Tibial artery (tissue), 4 donors: ENCODE data around the gene CKMT2.

Source experiments
- DNase-seq, 2 donors: peaks; one replicate each; pipeline ENCODE4 v3.0.0-alpha.2; 2019
- H3K27ac ChIP-seq, 2 donors: fragments of 200-600 bp; sonication (generic) in 1 of 2; 1 replicate in 1 of 2; 2 replicates in 1 of 2; pipeline ENCODE4 v1.5.1; 2018 to 2019; ENCODE audit warnings: mild to moderate bottlenecking in 1 of 2
- H3K27me3 ChIP-seq, 2 donors: fragments of 200-600 bp; sonication (generic) in 1 of 2; one replicate each; pipeline versions ENCODE4 v1.5.1 to v1.6.0; 2016 to 2019
- H3K36me3 ChIP-seq, 3 donors: fragments of 200-600 bp; sonication (generic) in 2 of 3; one replicate each; pipeline ENCODE4 v1.5.1; 2016 to 2019; ENCODE audit warnings: mild to moderate bottlenecking in 2 of 3
- H3K4me1 ChIP-seq, 4 donors: fragments of 200-600 bp; sonication (generic) in 2 of 4; 1 replicate in 3 of 4; 2 replicates in 1 of 4; pipeline ENCODE4 v1.5.1; 2016 to 2019
- H3K4me3 ChIP-seq, 2 donors: fragments of 200-600 bp; sonication (generic) in 1 of 2; 1 replicate in 1 of 2; 2 replicates in 1 of 2; pipeline ENCODE4 v1.5.1; 2018 to 2019; ENCODE audit warnings: mild to moderate bottlenecking in 2 of 2
- H3K9me3 ChIP-seq, 3 donors: fragments of 200-600 bp; sonication (generic) in 1 of 3; one replicate each; pipeline ENCODE4 v1.5.1; 2016 to 2019
- intact Hi-C: fragments of 100-400 bp; cut with DNase I; formaldehyde crosslinking; loops from one replicate; pipeline ENCODE4 v1.15.0; 2023; ENCODE audit warnings: low total_unique reads
- TF ChIP-seq, protein P1 (sequence below), 2 experiments: fragments of 200-600 bp in 1 of 2; fragments of 450-650 bp in 1 of 2; IDR thresholded peaks; one replicate each; pipeline ENCODE4 v1.5.1; 2017 to 2019; ENCODE audit warnings: antibody characterized with exemption in 2 of 2, mild to moderate bottlenecking in 1 of 2, moderate library complexity in 1 of 2

CKMT2 gene

DNA sequence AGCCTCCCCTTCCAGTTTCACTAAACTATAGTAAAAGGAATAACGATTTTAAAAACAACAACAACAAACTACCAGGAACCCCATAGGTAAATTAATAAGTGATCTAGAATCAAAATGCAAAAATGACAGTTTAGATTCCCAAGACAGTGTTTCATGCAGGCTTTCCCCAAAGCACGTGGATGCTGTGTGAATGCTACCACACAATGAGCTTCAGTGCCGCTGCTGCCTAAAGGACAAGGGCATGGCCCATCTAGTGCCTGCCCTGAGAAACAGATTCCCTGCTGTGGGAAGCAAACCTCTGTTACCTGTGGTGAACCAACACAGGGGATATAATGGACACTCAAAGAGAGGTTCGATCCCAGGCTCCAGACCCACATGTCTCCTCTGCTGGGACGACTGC, 23.7 kb upstream of the CKMT2 start:
- TF ChIP-seq, protein P1, sequence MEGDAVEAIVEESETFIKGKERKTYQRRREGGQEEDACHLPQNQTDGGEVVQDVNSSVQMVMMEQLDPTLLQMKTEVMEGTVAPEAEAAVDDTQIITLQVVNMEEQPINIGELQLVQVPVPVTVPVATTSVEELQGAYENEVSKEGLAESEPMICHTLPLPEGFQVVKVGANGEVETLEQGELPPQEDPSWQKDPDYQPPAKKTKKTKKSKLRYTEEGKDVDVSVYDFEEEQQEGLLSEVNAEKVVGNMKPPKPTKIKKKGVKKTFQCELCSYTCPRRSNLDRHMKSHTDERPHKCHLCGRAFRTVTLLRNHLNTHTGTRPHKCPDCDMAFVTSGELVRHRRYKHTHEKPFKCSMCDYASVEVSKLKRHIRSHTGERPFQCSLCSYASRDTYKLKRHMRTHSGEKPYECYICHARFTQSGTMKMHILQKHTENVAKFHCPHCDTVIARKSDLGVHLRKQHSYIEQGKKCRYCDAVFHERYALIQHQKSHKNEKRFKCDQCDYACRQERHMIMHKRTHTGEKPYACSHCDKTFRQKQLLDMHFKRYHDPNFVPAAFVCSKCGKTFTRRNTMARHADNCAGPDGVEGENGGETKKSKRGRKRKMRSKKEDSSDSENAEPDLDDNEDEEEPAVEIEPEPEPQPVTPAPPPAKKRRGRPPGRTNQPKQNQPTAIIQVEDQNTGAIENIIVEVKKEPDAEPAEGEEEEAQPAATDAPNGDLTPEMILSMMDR (IDR thresholded peaks at IDR 0.05) = no peak
- no peaks in the 10 kb centered on the region for H3K4me1 ChIP-seq
- H3K4me3 ChIP-seq = no peak overlapping the region
- no peaks in the 10 kb centered on the region for H3K27me3 ChIP-seq
- intact Hi-C loops = no loop called here
- H3K9me3 ChIP-seq = no peaks in the 10 kb centered on the region
- DNase-seq = no peak
- H3K36me3 ChIP-seq = no peaks in the 10 kb centered on the region
- no peak overlapping the region for H3K27ac ChIP-seq

DNA sequence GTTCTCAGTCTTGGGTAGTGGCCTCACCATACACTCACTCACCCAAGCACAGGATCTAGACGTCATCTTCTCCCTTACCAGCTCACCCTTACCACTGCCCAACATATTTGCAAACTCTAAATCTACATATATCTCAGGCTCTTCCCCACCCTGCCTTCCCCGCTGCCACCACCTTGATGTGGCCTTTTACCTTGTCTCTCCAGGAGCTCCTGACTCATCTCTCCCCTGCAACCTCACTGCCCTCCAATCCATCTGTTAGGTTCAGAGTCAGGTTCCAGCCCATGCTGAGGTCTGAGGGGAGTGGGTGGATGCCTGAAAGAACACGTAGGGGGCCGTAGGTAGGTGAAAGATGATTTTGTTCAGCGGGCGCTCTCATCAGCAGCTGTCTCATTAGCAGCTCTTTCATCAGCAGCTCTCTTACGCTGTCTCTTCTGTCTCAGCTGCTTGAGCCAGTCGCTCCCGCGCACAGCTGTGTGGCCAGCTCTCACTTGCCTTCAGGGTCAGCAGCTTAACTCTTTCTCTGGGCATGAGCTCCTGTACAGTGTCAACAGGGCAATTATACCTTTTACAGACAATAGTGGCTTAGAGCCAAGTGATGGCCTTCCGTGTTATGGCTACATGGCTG, 23.1 kb upstream of the CKMT2 start:
- Histone ChIP-seq H3K9me3 (no peaks in the 10 kb centered on the region), H3K4me3 (no peak overlapping the region), H3K27me3 (no peaks in the 10 kb centered on the region), H3K4me1 (no peaks in the 10 kb centered on the region), H3K36me3 (no peaks in the 10 kb centered on the region), H3K27ac (no peak overlapping the region)
- TF ChIP-seq, protein P1 (IDR thresholded peaks at IDR 0.05) = no peak
- DNase-seq = no peak
- intact Hi-C loops = no loop called here

DNA sequence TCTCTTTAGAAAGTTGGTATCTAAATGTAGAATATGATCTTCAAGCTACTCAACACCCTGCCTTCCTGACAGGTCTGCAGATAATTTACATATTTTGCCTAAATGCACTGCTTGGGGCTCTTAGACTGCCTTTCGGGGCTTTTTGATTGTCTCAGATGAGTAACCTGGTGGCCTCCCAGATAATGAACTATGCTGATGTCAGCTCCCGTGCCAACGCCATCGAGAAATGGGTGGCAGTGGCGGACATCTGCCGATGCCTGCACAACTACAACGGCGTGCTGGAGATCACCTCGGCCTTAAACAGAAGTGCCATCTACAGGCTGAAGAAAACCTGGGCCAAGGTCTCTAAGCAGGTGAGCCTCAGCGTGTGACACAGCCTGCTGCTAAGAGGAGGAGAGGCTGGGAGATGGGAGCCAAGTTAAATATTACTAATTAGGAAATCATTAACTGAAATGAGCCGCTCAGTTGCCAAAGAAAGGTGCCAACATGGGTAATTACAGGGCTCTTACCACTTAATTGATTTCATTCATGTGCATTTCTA, 20.8 kb upstream of the CKMT2 start:
- H3K36me3 ChIP-seq = no peaks in the 10 kb centered on the region
- no peaks in the 10 kb centered on the region for H3K4me1 ChIP-seq
- no peak overlapping the region for H3K27ac ChIP-seq
- intact Hi-C loops = no loop called here
- DNase-seq = no peak
- H3K27me3 ChIP-seq = no peaks in the 10 kb centered on the region
- no peak overlapping the region for H3K4me3 ChIP-seq
- TF ChIP-seq, protein P1 (IDR thresholded peaks at IDR 0.05) = no peak
- no peaks in the 10 kb centered on the region for H3K9me3 ChIP-seq

DNA sequence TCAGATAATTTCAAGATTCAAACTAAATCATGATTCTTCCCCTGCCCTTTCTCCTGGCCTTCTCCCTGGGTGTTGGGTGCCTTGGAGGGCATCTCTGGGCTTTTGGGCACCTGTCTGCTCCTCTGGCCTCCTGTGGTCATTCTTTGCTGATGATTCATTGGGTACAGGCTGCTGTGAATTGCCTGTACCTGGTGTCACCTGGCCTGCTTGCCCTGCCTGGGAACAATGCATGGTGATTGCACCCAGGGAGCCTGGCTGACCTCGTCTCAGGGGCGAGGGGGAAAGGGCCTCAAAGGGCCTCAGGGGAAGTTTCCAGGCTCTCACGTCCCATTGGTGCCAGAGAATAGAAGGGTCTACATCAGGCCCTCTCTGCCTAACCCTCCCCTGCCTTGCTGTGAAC, 20.1 kb upstream of the CKMT2 start:
- H3K27me3 ChIP-seq = no peaks in the 10 kb centered on the region
- TF ChIP-seq, protein P1 (IDR thresholded peaks at IDR 0.05) = no peak

DNA sequence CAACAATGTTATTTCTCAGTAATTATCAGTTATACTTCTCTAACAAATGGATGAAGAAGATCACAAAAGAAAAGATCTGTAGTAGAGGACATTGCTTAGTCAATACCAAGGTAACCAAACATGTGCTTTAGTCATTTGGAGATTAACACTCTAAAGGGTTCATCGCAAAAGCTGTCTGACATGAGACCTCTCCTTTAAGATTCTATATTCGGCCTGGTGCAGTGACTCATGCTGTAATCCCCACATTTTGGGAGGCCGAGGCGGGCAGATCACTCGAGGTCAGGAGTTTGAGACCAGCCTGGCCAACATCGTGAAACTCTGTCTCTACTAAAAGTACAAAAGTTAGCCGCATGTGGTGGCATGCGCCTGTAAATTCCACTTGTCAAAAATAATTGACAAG, 18.3 kb upstream of the CKMT2 start:
- Histone ChIP-seq H3K4me3 (no peak overlapping the region), H3K4me1 (no peaks in the 10 kb centered on the region), H3K27ac (no peak overlapping the region), H3K36me3 (no peaks in the 10 kb centered on the region), H3K27me3 (no peaks in the 10 kb centered on the region), H3K9me3 (no peaks in the 10 kb centered on the region)
- intact Hi-C loops = no loop called here
- TF ChIP-seq, protein P1 (IDR thresholded peaks at IDR 0.05) = no peak
- no peak for DNase-seq

More for the DNA sequence above, 20.1 kb upstream of the CKMT2 start:
- intact Hi-C loops = no loop called here
- no peaks in the 10 kb centered on the region for H3K4me1 ChIP-seq
- no peaks in the 10 kb centered on the region for H3K36me3 ChIP-seq
- no peaks in the 10 kb centered on the region for H3K9me3 ChIP-seq
- no peak overlapping the region for H3K4me3 ChIP-seq
- DNase-seq = no peak
- H3K27ac ChIP-seq = no peak overlapping the region
